ENCODE measurements around the gene MXRA5. TPM values are rescaled to one million over a fixed set of nuclear protein-coding genes. Genes with fewer than 3 reads are reported as not detected.

MXRA5 gene
- total RNA-seq, 1 experiment from 2014 or later = not detected

- no peak overlapping the region for H3K4me2 ChIP-seq (ENCODE audit: low read length)
- no peak overlapping the region for H3K4me3 ChIP-seq (ENCODE audit: low read length)
- no TSS peak for BruUV-seq (replicated peaks)
- no peaks in the 10 kb centered on the region for H3F3A ChIP-seq (ENCODE audit: low read length, unreplicated experiment)
- no peak overlapping the region for H3K27ac ChIP-seq (ENCODE audit: low read length)
- intact Hi-C loops (cut with micrococcal nuclease) = no loop called here
- DNase-seq = no peak
- ATAC-seq = no peak
- TF ChIP-seq EZH2 (IDR thresholded peaks at IDR 0.05; ENCODE audit: low read length, unreplicated experiment) (no peak), EZH2phosphoT487 (IDR thresholded peaks at IDR 0.05; ENCODE audit: borderline replicate concordance, low read length) (no peak), CTCF (conservative IDR thresholded peaks at IDR 0.05; ENCODE audit: low read depth, low read length) (no peak)
- no peaks in the 10 kb centered on the region for H3K27me3 ChIP-seq (ENCODE audit: low read length)
- H3K9me2 ChIP-seq (replicated peaks; ENCODE audit: low read length) = no peaks in the 10 kb centered on the region
- no peaks in the 10 kb centered on the region for H3K79me2 ChIP-seq (ENCODE audit: low read length)
- ChIA-PET CTCF (no interaction called here), POLR2A (ENCODE audit: unreplicated experiment) (no interaction called here)
- H3K4me1 ChIP-seq (ENCODE audit: insufficient read depth, low read length) = no peaks in the 10 kb centered on the region
- no peaks in the 10 kb centered on the region for H3K36me3 ChIP-seq (ENCODE audit: low read depth, low read length)
- H3K9ac ChIP-seq (ENCODE audit: low read length) = no peak overlapping the region
- no peaks in the 10 kb centered on the region for H4K20me1 ChIP-seq (ENCODE audit: low read length)
- H2AFZ ChIP-seq (ENCODE audit: low read length) = no peak overlapping the region
- no peaks in the 10 kb centered on the region for H3K9me3 ChIP-seq (ENCODE audit: low read length)
These were observed 27.8 kb upstream of the MXRA5 start for GRCh38 chrX:3374108-3374800.

- H3K9me2 ChIP-seq (replicated peaks; ENCODE audit: low read length) = no peaks in the 10 kb centered on the region
- no TSS peak for BruUV-seq (replicated peaks)
- TF ChIP-seq EZH2phosphoT487 (IDR thresholded peaks at IDR 0.05; ENCODE audit: borderline replicate concordance, low read length) (no peak), CTCF (conservative IDR thresholded peaks at IDR 0.05; ENCODE audit: low read depth, low read length) (no peak), EZH2 (IDR thresholded peaks at IDR 0.05; ENCODE audit: low read length, unreplicated experiment) (no peak)
- intact Hi-C loops (cut with micrococcal nuclease) = no loop called here
- no peak overlapping the region for H3K4me3 ChIP-seq (ENCODE audit: low read length)
- H3K9ac ChIP-seq (ENCODE audit: low read length) = no peak overlapping the region
- no peaks in the 10 kb centered on the region for H4K20me1 ChIP-seq (ENCODE audit: low read length)
- ChIA-PET POLR2A (ENCODE audit: unreplicated experiment) (no interaction called here), CTCF (no interaction called here)
- no peaks in the 10 kb centered on the region for H3K9me3 ChIP-seq (ENCODE audit: low read length)
- no peak overlapping the region for H3K4me2 ChIP-seq (ENCODE audit: low read length)
- no peak for DNase-seq
- H2AFZ ChIP-seq (ENCODE audit: low read length) = no peak overlapping the region
- no peaks in the 10 kb centered on the region for H3K36me3 ChIP-seq (ENCODE audit: low read depth, low read length)
- no peak for ATAC-seq
- no peak overlapping the region for H3K27ac ChIP-seq (ENCODE audit: low read length)
- H3K79me2 ChIP-seq (ENCODE audit: low read length) = no peaks in the 10 kb centered on the region
- H3K4me1 ChIP-seq (ENCODE audit: insufficient read depth, low read length) = no peaks in the 10 kb centered on the region
- no peaks in the 10 kb centered on the region for H3K27me3 ChIP-seq (ENCODE audit: low read length)
- H3F3A ChIP-seq (ENCODE audit: low read length, unreplicated experiment) = no peaks in the 10 kb centered on the region
These were observed 24.7 kb upstream of the MXRA5 start for GRCh38 chrX:3371163-3371562.

- CTCF ChIA-PET = no interaction called here
- no peaks in the 10 kb centered on the region for H3K36me3 ChIP-seq (ENCODE audit: low read depth, low read length)
- no peak for TF ChIP-seq CTCF (conservative IDR thresholded peaks at IDR 0.05; ENCODE audit: low read depth, low read length)
- TF ChIP-seq EZH2phosphoT487 (IDR thresholded peaks at IDR 0.05; ENCODE audit: borderline replicate concordance, low read length) = no peak
- no peak for TF ChIP-seq EZH2 (IDR thresholded peaks at IDR 0.05; ENCODE audit: low read length, unreplicated experiment)
- H3K9me3 ChIP-seq (ENCODE audit: low read length) = no peaks in the 10 kb centered on the region
- no peak overlapping the region for H3K4me3 ChIP-seq (ENCODE audit: low read length)
- H3K27ac ChIP-seq (ENCODE audit: low read length) = no peak overlapping the region
- no peak for DNase-seq
- H3K4me1 ChIP-seq (ENCODE audit: insufficient read depth, low read length) = no peaks in the 10 kb centered on the region
- no peaks in the 10 kb centered on the region for H3F3A ChIP-seq (ENCODE audit: low read length, unreplicated experiment)
- H3K27me3 ChIP-seq (ENCODE audit: low read length) = no peaks in the 10 kb centered on the region
- no peak overlapping the region for H3K9ac ChIP-seq (ENCODE audit: low read length)
- H4K20me1 ChIP-seq (ENCODE audit: low read length) = no peaks in the 10 kb centered on the region
- no peak for ATAC-seq
- no peak overlapping the region for H3K4me2 ChIP-seq (ENCODE audit: low read length)
- no peaks in the 10 kb centered on the region for H3K9me2 ChIP-seq (replicated peaks; ENCODE audit: low read length)
- BruUV-seq (replicated peaks) = no TSS peak
- intact Hi-C loops (cut with micrococcal nuclease) = no loop called here
- no peak overlapping the region for H2AFZ ChIP-seq (ENCODE audit: low read length)
- no peaks in the 10 kb centered on the region for H3K79me2 ChIP-seq (ENCODE audit: low read length)
- POLR2A ChIA-PET (ENCODE audit: unreplicated experiment) = no interaction called here
These were observed 24.2 kb upstream of the MXRA5 start for GRCh38 chrX:3370656-3371055.
